Adrenal gland (tissue), 5 donors: ENCODE measurements around the gene C10orf95.

ENCODE experiments used
- POLR2A ChIP-seq, 2 donors: fragments of 450-650 bp; IDR thresholded peaks; one replicate each; pipeline ENCODE4 v1.6.1; 2017; ENCODE audit warnings: antibody characterized with exemption in 2 of 2, mild to moderate bottlenecking in 2 of 2, moderate library complexity in 1 of 2
- TF ChIP-seq, protein P1 (sequence below), 6 experiments: fragments of 450-650 bp in 4 of 6; fragments of 200-600 bp in 2 of 6; sonication (generic) in 1 of 6; IDR thresholded peaks; 1 replicate in 5 of 6; 2 replicates in 1 of 6; pipeline versions ENCODE4 v1.5.1 to v1.8.0; 2016 to 2021; ENCODE audit warnings: antibody characterized with exemption in 6 of 6, mild to moderate bottlenecking in 2 of 6, moderate library complexity in 1 of 6
- donor health status: DM: no; HTN: no; CAD: no.

DNA sequence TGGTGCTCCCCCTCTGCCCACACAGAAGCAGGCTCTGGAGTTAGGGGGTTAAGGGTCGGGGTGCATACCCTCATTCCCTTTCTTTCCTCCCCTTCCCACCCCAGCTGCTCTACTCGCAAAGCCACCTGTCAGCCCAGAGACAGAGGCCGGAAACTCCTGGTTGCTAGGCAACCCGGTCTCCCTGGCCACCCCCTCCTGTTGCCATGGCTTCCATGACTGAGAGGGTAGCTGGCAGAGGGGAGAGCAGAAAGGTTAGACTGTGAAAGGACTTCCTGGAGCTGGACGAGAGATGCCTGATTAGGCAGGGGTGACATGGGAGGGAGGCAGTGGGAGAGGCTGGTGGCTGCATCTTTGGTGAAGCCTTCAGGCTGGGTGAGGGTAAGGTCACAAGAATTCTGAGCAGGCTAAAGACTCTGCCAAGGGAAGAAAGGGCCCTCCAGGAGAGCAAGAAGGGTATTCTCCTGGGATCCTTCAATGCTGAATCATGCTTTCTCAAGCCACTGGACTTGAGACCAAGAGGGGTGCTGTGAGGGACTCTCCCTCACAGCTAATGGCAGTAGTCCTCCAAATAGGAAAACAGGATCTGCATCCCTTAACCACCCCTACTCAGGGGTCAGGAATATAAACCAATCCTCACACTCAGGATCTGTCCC lies 38.2 kb downstream of the C10orf95 start:
- TF ChIP-seq, protein P1, sequence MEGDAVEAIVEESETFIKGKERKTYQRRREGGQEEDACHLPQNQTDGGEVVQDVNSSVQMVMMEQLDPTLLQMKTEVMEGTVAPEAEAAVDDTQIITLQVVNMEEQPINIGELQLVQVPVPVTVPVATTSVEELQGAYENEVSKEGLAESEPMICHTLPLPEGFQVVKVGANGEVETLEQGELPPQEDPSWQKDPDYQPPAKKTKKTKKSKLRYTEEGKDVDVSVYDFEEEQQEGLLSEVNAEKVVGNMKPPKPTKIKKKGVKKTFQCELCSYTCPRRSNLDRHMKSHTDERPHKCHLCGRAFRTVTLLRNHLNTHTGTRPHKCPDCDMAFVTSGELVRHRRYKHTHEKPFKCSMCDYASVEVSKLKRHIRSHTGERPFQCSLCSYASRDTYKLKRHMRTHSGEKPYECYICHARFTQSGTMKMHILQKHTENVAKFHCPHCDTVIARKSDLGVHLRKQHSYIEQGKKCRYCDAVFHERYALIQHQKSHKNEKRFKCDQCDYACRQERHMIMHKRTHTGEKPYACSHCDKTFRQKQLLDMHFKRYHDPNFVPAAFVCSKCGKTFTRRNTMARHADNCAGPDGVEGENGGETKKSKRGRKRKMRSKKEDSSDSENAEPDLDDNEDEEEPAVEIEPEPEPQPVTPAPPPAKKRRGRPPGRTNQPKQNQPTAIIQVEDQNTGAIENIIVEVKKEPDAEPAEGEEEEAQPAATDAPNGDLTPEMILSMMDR (IDR thresholded peaks at IDR 0.05): no peak
- TF ChIP-seq POLR2A (IDR thresholded peaks at IDR 0.05): no peak
